GM12878 (cell line): ENCODE results near the gene HOXD10. TPM values are rescaled to one million over a fixed set of nuclear protein-coding genes. Genes with fewer than 3 reads are reported as not detected.

Experiments
- ATAC-seq: fragments of 200-7000 bp; cut with Tn5 transposase; 3 replicates; pipeline ENCODE4 v1.9.1; 2020; ENCODE audit warnings: mild to moderate bottlenecking, moderate library complexity
- BruUV-seq: library from RNA; stranded (reverse); fragments of 400-500 nt; replicated peaks from 2 replicates; lab custom pipeline; 2021; lab: Mats Ljungman, UMichigan
- CTCF ChIA-PET: fragments of 300-600 bp; sonication (Branson Sonifier 250); formaldehyde crosslinking; extraction: SDS; loops from one replicate; lab custom pipeline; 2021; ENCODE audit warnings: inconsistent platforms; lab: Yijun Ruan, JAX
- POLR2A ChIA-PET: fragments of 350-600 bp; formaldehyde crosslinking; extraction: SDS; loops from one replicate; lab custom pipeline; 2021; ENCODE audit warnings: inconsistent platforms; lab: Charles Lee
- RAD21 ChIA-PET: fragments of 300-600 bp; sonication (Branson Sonifier 250); formaldehyde crosslinking; loops from one replicate; lab custom pipeline; 2023; ENCODE audit warnings: antibody characterized with exemption; ENCODE audit not compliant: unreplicated experiment; lab: Charles Lee
- SMC1A ChIA-PET: fragments of 300-600 bp; sonication (Branson Sonifier 250); formaldehyde crosslinking; loops from one replicate; lab custom pipeline; 2023; ENCODE audit not compliant: unreplicated experiment, uncharacterized antibody; lab: Charles Lee
- DNase-seq: peaks from one replicate; pipeline ENCODE4 v3.0.0-alpha.2; 2011; ENCODE audit warnings: low read depth, low spot score
- FAIRE-seq: peaks from 3 replicates; lab custom pipeline; 2011; peaks lifted over from hg19 to GRCh38; lab: Jason Lieb, UNC
- H2AFZ ChIP-seq: 2 replicates; pipeline ENCODE4 v1.6.0; 2011; ENCODE audit warnings: low read depth, low read length, control low read depth; ENCODE audit not compliant: control insufficient read depth
- H3K27ac ChIP-seq: 2 replicates; pipeline ENCODE4 v1.5.1; 2011; ENCODE audit warnings: control low read depth; ENCODE audit not compliant: control insufficient read depth, insufficient read depth
- H3K27me3 ChIP-seq, 2 experiments: replicated peaks in 1 of 2; 2 replicates each; pipeline versions ENCODE4 v1.6.0 to v1.6.1; 2011; ENCODE audit warnings: low read length in 1 of 2; ENCODE audit not compliant: control insufficient read depth in 2 of 2, insufficient read depth in 2 of 2
- H3K36me3 ChIP-seq, 2 experiments: 2 replicates each; pipeline ENCODE4 v1.5.1; 2011; ENCODE audit warnings: low read length in 1 of 2; ENCODE audit not compliant: control insufficient read depth in 2 of 2, insufficient read depth in 2 of 2
- H3K4me1 ChIP-seq: 2 replicates; pipeline ENCODE4 v1.6.1; 2011; ENCODE audit warnings: mild to moderate bottlenecking, low read length, moderate library complexity, mixed read lengths; ENCODE audit not compliant: control insufficient read depth, insufficient read depth
- H3K4me2 ChIP-seq: 2 replicates; pipeline ENCODE4 v1.6.0; 2011; ENCODE audit warnings: control low read depth; ENCODE audit not compliant: control insufficient read depth, insufficient read depth
- H3K4me3 ChIP-seq: fragments of 200-600 bp; sonication (generic); 2 replicates; pipeline ENCODE4 v1.5.1; 2016
- H3K79me2 ChIP-seq: 2 replicates; pipeline ENCODE4 v1.6.0; 2011; ENCODE audit warnings: low read length; ENCODE audit not compliant: control insufficient read depth, insufficient read depth
- H3K9ac ChIP-seq: 2 replicates; pipeline ENCODE4 v1.8.0; 2011; ENCODE audit warnings: low read length, control low read depth, mixed read lengths; ENCODE audit not compliant: control insufficient read depth, insufficient read depth
- H3K9me3 ChIP-seq: replicated peaks from 3 replicates; pipeline ENCODE4 v1.5.1; 2011; ENCODE audit warnings: mild to moderate bottlenecking, low read length; ENCODE audit not compliant: control insufficient read depth, insufficient read depth
- H4K20me1 ChIP-seq: 2 replicates; pipeline ENCODE4 v1.6.0; 2011; ENCODE audit not compliant: control insufficient read depth, insufficient read depth
- CBX3 ChIP-seq: fragments of 200-600 bp; sonication (generic); IDR thresholded peaks from 2 replicates; pipeline ENCODE4 v1.6.1; 2016; ENCODE audit warnings: low read depth, borderline replicate concordance
- EED ChIP-seq: sonication (generic); IDR thresholded peaks from 2 replicates; pipeline ENCODE4 v1.6.1; 2016; ENCODE audit warnings: antibody characterized with exemption, low read depth
- ESRRA ChIP-seq: IDR thresholded peaks from 2 replicates; pipeline ENCODE4 v1.6.1; 2012; ENCODE audit warnings: mild to moderate bottlenecking, low read length, improper control_type of control experiment
- IRF3 ChIP-seq: fragments of 450-650 bp; IDR thresholded peaks from 2 replicates; pipeline ENCODE4 v1.6.1; 2014; ENCODE audit warnings: mild to moderate bottlenecking
- KDM1A ChIP-seq: fragments of 200-600 bp; sonication (generic); IDR thresholded peaks from 2 replicates; pipeline ENCODE4 v1.6.1; 2016; ENCODE audit warnings: borderline replicate concordance
- NR2F1 ChIP-seq: fragments of 450-650 bp; conservative IDR thresholded peaks from 2 replicates; pipeline ENCODE4 v1.6.1; 2017; ENCODE audit warnings: mild to moderate bottlenecking
- RCOR1 ChIP-seq: conservative IDR thresholded peaks from 2 replicates; pipeline ENCODE4 v1.6.1; 2012; ENCODE audit warnings: low read depth, low read length, improper control_type of control experiment
- TCF7 ChIP-seq: IDR thresholded peaks from 2 replicates; pipeline ENCODE4 v1.6.1; 2014; ENCODE audit warnings: antibody characterized with exemption, borderline replicate concordance
- ZNF274 ChIP-seq: IDR thresholded peaks from one replicate; pipeline ENCODE4 v1.8.0; 2011; ENCODE audit not compliant: insufficient read length, insufficient read depth
- WGBS: methylation state at CpG from one replicate; pipeline ENCODE4 v1.1.6; 2016; ENCODE audit warnings: low lambda C conversion rate; ENCODE audit not compliant: insufficient replicate concordance, insufficient coverage; ENCODE audit errors: missing lambda C conversion rate; 5-methylcytosine and 5-hydroxymethylcytosine counted together
- in situ Hi-C: fragments of 300-500 bp; cut with MboI; formaldehyde crosslinking; loops from 9 replicates; pipeline ENCODE4 v1.14.3; 2018; ENCODE audit warnings: mixed read lengths
- intact Hi-C: fragments of 100-400 bp; cut with micrococcal nuclease; formaldehyde crosslinking; loops from one replicate; pipeline ENCODE4 v1.14.2; 2022; ENCODE audit not compliant: unreplicated experiment
- polyA plus RNA-seq, 11 experiments: library from polyadenylated mRNA; depleted of rRNA in 4 of 11; unstranded in 6 of 11; stranded (reverse) in 5 of 11; fragments of >200 nt; fragmentation: Nextera tagmentation in 4 of 11; fragmentation: Illumina TruSeq in 1 of 11; extraction: Ambion mirVana in 4 of 11; extraction: Trizol in 1 of 11; gene quantifications; 1 replicate in 1 of 11; 2 replicates in 10 of 11; pipeline versions ENCODE4 v1.2.1 to v1.2.3, GENCODE V29; 2011 to 2016; ENCODE audit warnings: inconsistent platforms in 2 of 11, missing spikeins in 2 of 11, low read depth in 1 of 11
- total RNA-seq, 4 experiments: library from RNA; depleted of rRNA in 3 of 4; stranded (reverse); fragments of >200 nt in 3 of 4; fragmentation: Illumina TruSeq in 1 of 4; extraction: Trizol in 1 of 4; gene quantifications; 2 replicates each; pipeline versions ENCODE4 v1.2.1 to v1.2.3, GENCODE V29; 2013 to 2021
- TF ChIP-seq, protein P1 (sequence below): IDR thresholded peaks from 2 replicates; pipeline ENCODE4 v1.6.1; 2011; ENCODE audit warnings: mild to moderate bottlenecking, low read depth, low read length, moderate library complexity; ENCODE audit not compliant: insufficient replicate concordance
- TF ChIP-seq, protein P2 (sequence below), 3 experiments: IDR thresholded peaks in 2 of 3; conservative IDR thresholded peaks in 1 of 3; 2 replicates each; pipeline ENCODE4 v1.5.1; 2011; ENCODE audit warnings: low read depth in 3 of 3, low read length in 3 of 3, mild to moderate bottlenecking in 3 of 3, control low read depth in 2 of 3, moderate library complexity in 2 of 3, inconsistent platforms in 1 of 3, mixed read lengths in 1 of 3; ENCODE audit not compliant: control insufficient read depth in 2 of 3, insufficient read depth in 1 of 3; ENCODE audit errors: extremely low read depth in 1 of 3

The HOXD10 gene
- total and polyA plus RNA-seq, 10 of the 15 experiments (the other 5 are each of a cell fraction or from before 2014, with no cell fraction given), result not detected

- TF ChIP-seq, protein P1, sequence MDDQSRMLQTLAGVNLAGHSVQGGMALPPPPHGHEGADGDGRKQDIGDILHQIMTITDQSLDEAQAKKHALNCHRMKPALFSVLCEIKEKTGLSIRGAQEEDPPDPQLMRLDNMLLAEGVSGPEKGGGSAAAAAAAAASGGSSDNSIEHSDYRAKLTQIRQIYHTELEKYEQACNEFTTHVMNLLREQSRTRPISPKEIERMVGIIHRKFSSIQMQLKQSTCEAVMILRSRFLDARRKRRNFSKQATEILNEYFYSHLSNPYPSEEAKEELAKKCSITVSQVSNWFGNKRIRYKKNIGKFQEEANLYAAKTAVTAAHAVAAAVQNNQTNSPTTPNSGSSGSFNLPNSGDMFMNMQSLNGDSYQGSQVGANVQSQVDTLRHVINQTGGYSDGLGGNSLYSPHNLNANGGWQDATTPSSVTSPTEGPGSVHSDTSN, result no peak
- no peak for TF ChIP-seq EED
- no peak for TF ChIP-seq KDM1A
- TF ChIP-seq RCOR1, result no peak
These were observed 35.2 kb upstream of the HOXD10 start (continued) for GRCh38 chr2:176081376-176081836.

DNA sequence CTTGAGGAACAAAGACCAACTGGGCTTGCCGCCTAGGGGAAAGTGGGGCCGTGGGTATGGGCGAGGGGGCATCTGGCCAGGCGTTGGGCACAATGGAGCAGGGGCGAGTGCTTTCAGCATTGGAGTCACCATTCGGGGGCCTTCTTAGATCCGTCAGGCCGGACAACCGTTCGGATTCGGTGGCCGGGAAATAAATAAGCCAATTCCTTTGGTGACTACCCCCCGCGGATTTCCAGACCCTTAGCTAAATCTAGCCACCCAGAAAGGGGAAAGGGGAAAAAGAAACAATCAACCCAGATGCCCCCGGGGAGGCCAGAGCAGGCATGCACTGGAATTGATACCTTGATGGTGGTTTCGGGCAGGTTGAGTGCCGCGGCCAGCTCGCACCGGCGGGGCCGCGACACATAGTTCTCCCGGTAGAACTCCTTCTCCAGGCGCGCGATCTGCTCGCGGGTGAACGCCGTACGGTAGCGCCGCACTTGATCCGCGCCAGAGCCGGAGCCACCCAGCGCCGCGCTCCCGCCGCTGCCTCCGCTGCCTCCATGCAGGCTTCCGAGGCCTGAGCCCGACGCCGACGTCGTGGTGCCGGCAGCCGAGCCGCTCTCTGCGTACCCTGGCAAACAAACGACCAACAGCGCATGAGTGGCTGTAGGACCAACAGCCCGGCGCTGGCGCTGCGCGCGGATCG, 34.6 kb upstream of the HOXD10 start:
- no peaks in the 10 kb centered on the region for H3K4me1 ChIP-seq
- WGBS, result 74% methylated on average over 60 of the region's 62 CpGs
- SMC1A ChIA-PET, result no interaction called here
- H3K9me3 ChIP-seq, result peaks cover 20% of the 10 kb centered on the region; the same call in 2 of the 3 replicates
- H4K20me1 ChIP-seq, result no peaks in the 10 kb centered on the region
- no peak for FAIRE-seq
- CTCF ChIA-PET, result no interaction called here
- BruUV-seq, result no TSS peak
- H2AFZ ChIP-seq, result no peak overlapping the region
- H3K9ac ChIP-seq, result no peak overlapping the region
- no peak for ATAC-seq
- intact Hi-C loops (loop anchor here (10.0 kb wide), 1 partner anchor 197 kb away; no protein-coding TSS in a partner anchor), in situ Hi-C loops (no loop called here)
- H3K79me2 ChIP-seq, result no peaks in the 10 kb centered on the region
- H3K27me3 ChIP-seq, result peaks cover 5 to 19% of the 10 kb centered on the region in 2 experiments
- TF ChIP-seq TCF7 (no peak), NR2F1 (no peak), ZNF274 (no peak), ESRRA (no peak), RCOR1 (no peak), IRF3 (no peak), CBX3 (no peak)
- TF ChIP-seq, protein P2, sequence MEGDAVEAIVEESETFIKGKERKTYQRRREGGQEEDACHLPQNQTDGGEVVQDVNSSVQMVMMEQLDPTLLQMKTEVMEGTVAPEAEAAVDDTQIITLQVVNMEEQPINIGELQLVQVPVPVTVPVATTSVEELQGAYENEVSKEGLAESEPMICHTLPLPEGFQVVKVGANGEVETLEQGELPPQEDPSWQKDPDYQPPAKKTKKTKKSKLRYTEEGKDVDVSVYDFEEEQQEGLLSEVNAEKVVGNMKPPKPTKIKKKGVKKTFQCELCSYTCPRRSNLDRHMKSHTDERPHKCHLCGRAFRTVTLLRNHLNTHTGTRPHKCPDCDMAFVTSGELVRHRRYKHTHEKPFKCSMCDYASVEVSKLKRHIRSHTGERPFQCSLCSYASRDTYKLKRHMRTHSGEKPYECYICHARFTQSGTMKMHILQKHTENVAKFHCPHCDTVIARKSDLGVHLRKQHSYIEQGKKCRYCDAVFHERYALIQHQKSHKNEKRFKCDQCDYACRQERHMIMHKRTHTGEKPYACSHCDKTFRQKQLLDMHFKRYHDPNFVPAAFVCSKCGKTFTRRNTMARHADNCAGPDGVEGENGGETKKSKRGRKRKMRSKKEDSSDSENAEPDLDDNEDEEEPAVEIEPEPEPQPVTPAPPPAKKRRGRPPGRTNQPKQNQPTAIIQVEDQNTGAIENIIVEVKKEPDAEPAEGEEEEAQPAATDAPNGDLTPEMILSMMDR (IDR thresholded peaks at IDR 0.05 in 2 of 3, conservative IDR thresholded peaks at IDR 0.05 in 1 of 3; ENCODE audit: control insufficient read depth in 2 of 3, extremely low read depth in 1 of 3, insufficient read depth in 1 of 3, low read depth in 3 of 3, low read length in 3 of 3), result no peak
- no peaks in the 10 kb centered on the region for H3K36me3 ChIP-seq
- RAD21 ChIA-PET, result no interaction called here
- H3K4me3 ChIP-seq, result no peak overlapping the region
- no peak for DNase-seq
- POLR2A ChIA-PET, result no interaction called here
- H3K27ac ChIP-seq, result no peak overlapping the region
- no peak overlapping the region for H3K4me2 ChIP-seq
